Stimulated activated CD4-positive, alpha-beta T cell treated with anti-CD3 and anti-CD28 coated beads, Interleukin-2, amount 100 ng/mL, for 4 hours (primary cell): ENCODE measurements around the gene UNK.
"Not testable (repeated sequence)": the region's sequence is repeated elsewhere in the genome, so short reads cannot be mapped to it uniquely, and the experiment has no call there.

Source experiments
- DNase-seq: peaks from one replicate; pipeline ENCODE4 v3.0.0-alpha.2; 2020; ENCODE audit warnings: low read depth

UNK gene

GRCh38 chr17:75849279-75849646 lies 64.7 kb downstream of the UNK start:
- no peak for DNase-seq

- no peak for DNase-seq
Observed at GRCh38 chr17:75849724-75850123, 65.1 kb downstream of the UNK start.

GRCh38 chr17:75850928-75851692 lies 66.5 kb downstream of the UNK start:
- no peak for DNase-seq

- DNase-seq: not testable (repeated sequence)
Observed at GRCh38 chr17:75851693-75851991, 67.0 kb downstream of the UNK start.

- no peak for DNase-seq
Observed at GRCh38 chr17:75853433-75853832, 68.8 kb downstream of the UNK start.

DNA sequence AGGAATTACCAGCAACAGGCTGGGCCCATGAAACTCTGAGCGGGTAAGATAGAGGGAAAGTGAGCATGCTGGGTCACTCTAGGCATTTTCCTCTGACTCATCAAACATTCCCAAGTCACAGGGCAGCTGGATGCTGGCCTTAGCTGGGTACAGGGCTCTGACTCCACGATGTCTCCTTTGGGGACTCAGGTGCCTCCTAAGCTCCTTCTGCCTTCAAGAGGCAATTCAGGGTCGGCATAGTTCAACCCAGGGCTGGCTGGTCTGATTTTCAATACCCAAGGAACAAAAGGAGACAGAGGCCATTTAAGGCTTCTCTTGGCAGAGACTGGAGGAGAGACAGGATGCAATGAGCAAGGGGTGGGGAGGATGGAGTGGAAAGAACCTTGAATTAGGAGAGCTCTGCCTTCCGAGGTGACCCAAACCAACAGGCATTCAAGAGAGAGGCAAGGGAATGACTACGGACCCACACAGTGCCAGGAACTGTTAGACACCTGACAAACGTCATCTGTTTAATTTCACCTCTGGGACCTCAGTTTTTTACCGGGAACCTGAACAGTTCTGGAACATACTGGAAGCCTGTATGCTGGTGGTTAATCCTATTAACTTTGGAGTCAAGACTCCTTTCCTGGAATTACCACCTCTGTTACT lies 69.6 kb downstream of the UNK start:
- DNase-seq: no peak

- DNase-seq: peak; percentile 58
Observed at GRCh38 chr17:75854881-75855309, 70.3 kb downstream of the UNK start.

DNA sequence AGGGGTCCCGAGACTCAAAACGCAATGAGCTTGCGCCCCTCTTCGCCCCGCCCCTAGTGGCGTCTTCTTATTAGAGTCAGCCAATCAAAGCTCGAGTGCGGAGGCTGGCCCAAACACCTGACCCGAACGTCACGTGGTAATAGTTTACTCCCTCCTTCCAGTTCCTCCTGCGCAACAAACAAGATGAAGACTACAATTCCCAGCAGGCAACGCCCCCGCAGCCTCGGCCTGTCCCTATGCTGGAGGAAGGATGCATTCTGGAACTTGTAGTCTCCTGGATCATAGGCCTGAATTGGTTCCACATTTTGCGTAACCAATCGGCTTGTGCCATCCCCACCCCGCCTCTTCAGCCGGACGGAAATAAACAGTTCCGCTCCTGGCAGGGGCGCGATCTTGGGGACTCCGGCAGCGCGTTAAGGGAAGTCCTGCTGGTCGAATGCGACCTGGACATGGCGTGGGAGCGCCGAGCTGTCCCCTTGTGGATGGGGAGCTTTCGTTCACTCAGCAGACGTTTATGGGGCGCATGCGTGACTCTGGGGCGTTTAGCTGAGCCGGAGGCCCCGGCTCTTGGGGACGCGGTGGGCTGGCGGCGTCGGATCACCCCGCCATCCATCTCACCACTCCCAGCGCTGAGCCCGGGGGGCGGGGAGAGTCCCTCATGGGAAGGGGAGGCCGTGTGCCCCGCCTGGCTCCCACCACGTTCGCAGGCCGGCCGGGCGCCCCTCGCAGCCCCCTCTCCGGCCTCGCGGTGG lies 70.9 kb downstream of the UNK start, which contains the start of gene WBP2:
Gene WBP2 (minus strand): TSS at position 26 of the 752 bp plus-strand sequence. CDS start 38 bp downstream, outside the sequence.
- peak; percentile 98 for DNase-seq

DNA sequence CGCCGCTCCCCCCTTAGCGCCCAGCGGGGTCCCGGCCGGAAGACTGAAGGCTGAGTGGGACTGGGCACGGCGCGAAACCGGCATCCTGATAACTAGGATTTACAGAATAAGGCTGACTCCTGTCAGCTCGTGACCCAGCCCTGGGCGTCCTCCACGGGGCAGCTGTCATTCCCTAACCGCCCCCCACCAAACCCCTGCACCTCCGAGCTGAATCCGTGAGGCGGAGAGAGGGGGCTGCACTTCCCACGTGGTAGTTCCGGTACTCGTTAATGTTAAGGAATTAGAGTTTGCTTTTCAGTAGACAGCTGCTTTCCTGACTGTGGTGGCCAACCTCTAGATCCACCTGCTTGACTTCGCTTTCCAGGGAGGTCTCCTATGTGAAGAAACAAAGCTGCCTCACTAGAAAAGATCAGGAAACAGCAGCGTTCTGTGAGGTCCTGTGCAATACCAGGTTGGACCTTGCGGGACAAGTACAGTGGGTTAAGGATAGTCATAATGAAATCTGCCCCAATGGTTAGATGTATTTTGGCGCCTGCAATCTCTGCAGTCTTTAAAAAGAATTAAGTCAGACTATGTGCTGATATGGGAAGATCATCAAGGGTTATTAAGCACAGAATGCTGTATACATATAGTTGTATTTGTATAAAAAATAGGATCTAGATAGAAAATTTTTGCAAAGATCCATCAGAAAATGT lies 71.6 kb downstream of the UNK start:
- DNase-seq: no peak

- DNase-seq: not testable (repeated sequence)
Observed at GRCh38 chr17:75859358-75859757, 74.8 kb downstream of the UNK start.

DNA sequence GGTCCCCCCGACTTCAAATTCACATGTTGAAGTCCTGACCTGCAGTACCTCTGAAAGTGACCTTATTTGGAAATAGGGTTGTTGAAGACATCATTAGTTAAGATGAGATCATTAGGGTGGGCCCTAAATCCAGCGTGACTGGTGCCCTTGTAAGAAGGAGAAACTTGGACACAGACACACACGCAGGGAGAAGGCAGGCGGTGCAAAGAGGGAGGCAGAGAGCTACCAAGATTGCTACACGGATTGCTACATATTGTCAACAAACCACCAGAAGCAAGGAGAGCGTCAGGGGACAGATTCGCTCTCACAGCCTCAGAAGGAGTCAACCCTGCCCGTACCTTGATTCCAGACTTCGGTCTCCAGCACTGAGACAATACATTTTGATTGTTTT lies 77.3 kb downstream of the UNK start:
- no peak for DNase-seq

GRCh38 chr17:75864448-75864871 lies 79.9 kb downstream of the UNK start:
- no peak for DNase-seq

- DNase-seq: not testable (repeated sequence)
Observed at GRCh38 chr17:75864887-75865286, 80.3 kb downstream of the UNK start.

GRCh38 chr17:75865404-75866188 lies 81.0 kb downstream of the UNK start:
- not testable (repeated sequence) for DNase-seq

GRCh38 chr17:75868730-75869281 lies 84.2 kb downstream of the UNK start:
- DNase-seq: not testable (repeated sequence)

DNA sequence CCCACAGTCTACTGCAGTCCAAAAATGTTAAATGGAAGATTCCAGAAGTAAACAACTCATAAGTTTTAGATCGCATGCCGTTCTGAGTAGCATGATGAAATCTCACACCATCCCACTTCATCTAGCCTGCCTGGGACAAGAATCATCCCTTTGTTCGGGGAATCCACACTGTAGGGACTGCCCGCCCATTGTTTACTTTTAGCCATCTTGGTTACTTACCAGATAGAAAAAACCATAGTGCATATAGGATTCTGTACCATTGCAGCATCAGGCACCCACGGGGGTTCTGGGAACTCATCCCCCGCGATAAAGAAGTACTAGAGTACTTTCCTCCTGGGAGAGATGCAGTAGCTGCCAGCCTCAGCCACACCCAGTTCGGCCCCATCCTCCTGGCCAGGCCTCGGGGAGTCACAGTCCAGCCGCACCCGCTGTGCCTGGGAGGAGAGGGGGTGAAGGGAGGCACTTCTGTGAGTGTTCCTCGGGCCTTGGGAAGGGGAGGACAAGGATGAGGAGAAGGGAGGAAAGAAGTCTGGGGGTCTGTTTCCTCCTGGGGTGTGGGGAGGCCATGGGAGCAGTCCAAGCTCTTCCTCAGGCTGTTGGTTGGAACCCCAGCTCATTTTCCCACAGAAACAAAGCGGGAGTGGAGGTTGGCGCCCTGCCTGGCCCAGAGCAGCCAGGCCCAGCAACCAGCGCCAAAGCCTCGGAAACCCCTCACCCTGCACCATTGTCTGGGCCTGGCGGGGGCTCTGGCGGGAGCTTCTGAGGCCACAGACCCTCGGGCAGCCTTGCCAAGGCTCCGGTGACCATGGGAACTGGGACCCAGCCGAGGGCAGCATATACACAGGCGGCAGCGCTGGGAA lies 84.9 kb downstream of the UNK start:
- no peak for DNase-seq

DNA sequence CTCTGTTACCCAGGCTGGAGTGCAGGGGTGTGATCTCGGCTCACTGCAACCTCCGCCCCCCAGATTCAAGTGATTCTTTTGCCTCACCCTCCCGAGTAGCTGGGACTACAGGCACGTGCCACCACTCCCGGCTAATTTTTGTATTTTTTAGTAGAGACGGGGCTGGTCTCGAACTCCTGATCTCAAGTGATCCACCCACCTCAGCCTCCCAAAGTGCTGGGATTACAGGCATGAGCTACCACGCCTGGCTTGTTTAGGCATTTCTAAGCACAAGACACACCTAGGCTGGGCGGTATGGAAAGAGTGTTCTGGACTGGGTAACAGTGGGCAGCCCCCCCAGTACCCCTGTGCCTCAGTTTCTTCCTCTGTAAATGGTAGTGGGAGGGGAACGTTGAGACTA lies 85.6 kb downstream of the UNK start:
- DNase-seq: not testable (repeated sequence)

DNA sequence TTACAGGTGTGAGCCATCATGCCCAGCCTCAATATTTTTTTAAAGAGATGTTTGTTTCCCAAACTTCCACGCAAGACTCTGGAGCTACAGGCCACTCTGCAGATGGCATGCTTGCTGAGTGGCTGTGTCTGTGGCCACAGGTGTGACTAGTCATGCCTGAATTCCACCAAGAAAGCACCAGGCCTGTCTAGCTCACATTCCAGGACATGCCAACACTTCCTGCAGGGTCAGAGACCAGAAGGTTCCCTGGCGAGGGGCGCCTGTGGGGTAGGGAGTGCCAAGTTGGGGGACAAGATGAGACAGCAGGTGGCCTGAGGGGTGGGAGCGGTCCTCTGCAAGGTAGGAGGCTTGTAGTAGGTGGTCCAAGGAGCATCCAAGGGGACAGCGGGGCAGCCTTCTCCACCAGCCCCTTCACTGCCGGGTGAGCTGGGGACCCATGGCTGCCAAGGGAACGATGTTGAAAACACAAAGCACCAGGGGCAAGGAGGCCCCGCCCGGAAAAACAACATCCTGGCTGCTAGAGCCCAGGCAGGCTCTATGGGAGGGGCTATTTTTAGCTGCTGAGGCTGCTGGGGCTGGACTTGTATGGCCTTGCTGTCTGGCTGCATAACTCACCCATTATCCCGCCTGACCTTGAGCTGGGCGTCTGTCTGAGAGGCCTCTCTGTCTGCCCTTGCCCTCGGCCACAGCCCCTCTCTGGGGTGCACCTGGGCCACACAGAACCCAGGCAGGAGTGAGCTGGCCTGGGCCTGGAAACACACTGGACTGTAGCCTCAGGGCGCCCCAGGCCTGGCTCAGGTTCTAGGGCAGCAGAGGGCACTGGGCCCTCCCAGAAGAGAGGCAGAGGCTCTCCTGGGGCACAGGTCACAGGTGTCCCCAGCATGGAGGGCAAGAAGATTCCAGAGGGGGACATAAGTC lies 88.1 kb downstream of the UNK start:
- DNase-seq: no peak
